GM12891 (cell line): ENCODE measurements around the gene STX1B.

Experiments used
- PAX5 ChIP-seq: IDR thresholded peaks from 2 replicates; pipeline ENCODE4 v1.6.1; 2011; ENCODE audit warnings: low read length, moderate library complexity, mild to moderate bottlenecking; ENCODE audit not compliant: insufficient read depth, severe bottlenecking
- POLR2A ChIP-seq: IDR thresholded peaks from 2 replicates; pipeline ENCODE4 v1.6.1; 2011; ENCODE audit warnings: low read depth, low read length, control low read depth
- POLR2AphosphoS5 ChIP-seq: IDR thresholded peaks from 2 replicates; pipeline ENCODE4 v1.6.1; 2011; ENCODE audit warnings: low read depth, low read length, control low read depth
- POU2F2 ChIP-seq: IDR thresholded peaks from 2 replicates; pipeline ENCODE4 v1.6.1; 2011; ENCODE audit warnings: low read depth, mild to moderate bottlenecking, control low read depth, low read length, moderate library complexity
- SPI1 ChIP-seq: IDR thresholded peaks from 2 replicates; pipeline ENCODE4 v1.6.1; 2011; ENCODE audit warnings: low read depth, low read length, control low read depth
- TAF1 ChIP-seq: IDR thresholded peaks from 2 replicates; pipeline ENCODE4 v1.6.1; 2011; ENCODE audit warnings: low read depth, low read length, control low read depth

DNA sequence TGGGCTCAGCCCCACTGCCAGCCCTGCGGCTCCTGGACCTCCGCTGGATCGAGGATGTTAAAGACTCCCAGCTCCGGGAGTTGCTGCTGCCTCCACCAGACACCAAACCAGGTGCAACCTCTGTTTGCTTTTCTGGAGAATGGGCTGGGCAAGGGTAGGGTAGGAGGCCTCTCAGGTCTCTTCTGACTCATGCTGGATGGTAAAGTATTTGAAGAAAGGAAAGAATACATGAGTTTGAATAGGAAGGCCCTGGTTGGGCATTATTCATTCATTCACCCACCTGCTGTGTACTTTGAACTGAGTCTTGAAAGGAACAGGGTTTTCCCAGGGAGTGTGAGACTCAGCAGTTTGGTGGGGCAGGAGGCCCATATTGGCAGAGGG, 68.0 kb downstream of the STX1B start:
- TF ChIP-seq POLR2A = no peak
- no peak for TF ChIP-seq TAF1
- no peak for TF ChIP-seq POLR2AphosphoS5
- TF ChIP-seq SPI1 = no peak
- TF ChIP-seq PAX5 = no peak
- TF ChIP-seq POU2F2 = no peak
